GM10847 (cell line): ENCODE measurements around the gene S1PR5.

ENCODE experiments used
- POLR2A ChIP-seq: IDR thresholded peaks from 2 replicates; pipeline ENCODE4 v1.6.1; 2011; ENCODE audit not compliant: insufficient read length; ENCODE audit errors: extremely low read depth

The S1PR5 gene

DNA sequence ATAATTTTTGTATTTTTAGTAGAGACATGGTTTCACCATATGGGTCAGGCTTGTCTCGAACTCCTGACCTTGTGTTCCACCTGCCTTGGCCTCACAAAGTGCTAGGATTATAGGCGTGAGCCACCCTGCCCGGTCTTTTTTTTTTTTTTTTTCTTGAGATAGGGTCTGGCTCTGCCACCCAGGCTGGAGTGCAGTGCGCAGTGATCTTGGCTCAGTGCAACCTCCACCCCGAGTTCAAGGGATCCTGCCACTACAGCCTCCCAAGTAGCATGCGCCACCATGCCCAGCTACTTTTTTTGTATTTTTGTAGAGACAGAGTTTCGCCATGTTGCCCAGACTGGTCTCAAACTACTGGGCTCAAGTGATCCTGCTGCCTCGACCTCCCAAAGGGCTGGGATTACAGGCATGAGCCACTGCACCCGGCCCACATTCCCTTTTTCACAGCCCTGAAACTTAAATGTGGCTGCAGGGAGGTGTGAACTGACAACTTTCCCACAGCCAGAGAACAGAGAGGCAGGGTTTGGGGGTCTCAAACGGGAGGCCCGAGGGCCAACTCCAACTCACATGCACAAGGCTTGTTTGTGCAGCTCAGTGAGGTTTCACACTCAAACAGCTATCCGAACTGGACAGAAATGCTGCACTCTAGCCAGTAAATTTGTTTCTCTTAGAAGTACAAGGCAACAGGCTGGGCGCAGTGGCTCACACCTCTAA is 4.4 kb upstream of the S1PR5 start:
- TF ChIP-seq POLR2A, result no peak

DNA sequence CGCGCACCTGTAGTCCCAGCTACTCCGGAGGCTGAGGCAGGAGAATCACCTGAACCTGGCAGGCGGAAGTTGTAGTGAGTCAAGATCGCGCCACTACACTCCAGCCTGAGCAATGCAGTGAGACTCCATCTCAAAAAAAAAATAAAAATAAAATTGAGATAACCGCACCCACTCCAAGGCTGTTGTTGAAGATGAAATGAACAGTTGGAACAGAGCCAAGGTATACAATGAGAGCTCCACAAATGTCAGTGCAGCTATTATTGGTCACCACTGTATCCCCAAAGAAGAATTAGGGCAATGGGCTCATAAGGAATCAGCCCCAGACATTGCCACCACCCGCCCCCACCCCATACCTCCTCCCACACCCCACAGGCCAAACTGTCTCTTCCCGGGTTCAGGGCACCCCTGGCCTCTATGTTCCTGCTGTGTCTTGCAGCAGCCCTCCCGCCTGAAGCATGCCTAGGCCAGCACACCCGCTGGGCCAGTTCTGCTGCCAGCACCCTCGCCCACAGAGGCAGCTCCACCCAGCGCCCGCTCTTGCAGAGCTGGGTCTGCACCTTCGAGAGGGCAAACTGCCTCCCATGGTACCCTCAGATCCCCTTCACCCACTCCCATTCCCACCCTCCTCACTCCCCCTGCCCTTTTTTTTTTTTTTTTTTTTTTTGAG is 3.5 kb upstream of the S1PR5 start:
- no peak for TF ChIP-seq POLR2A

DNA sequence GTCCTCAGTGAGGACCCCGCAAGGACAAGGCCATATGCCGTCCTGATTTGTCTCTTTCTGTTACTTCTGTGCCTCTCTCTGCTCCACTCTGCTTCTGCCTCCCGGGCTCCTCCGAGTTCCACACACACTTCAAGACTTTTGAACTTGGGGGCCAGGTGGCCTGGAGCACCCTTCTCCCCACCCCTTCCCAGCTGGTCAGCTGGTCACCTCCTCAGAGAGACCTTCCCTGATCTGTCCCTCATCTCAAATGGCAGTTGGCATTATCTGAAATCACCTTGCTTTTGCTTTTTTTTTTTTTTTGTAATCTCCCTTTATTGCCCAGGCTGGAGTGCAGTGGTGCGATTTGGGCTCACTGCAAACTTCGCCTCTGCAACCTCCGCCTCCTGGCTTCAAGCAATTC is 2.2 kb upstream of the S1PR5 start:
- TF ChIP-seq POLR2A, result no peak

GRCh38 chr19:10518444-10519361 is 1.5 kb upstream of the S1PR5 start:
- no peak for TF ChIP-seq POLR2A

DNA sequence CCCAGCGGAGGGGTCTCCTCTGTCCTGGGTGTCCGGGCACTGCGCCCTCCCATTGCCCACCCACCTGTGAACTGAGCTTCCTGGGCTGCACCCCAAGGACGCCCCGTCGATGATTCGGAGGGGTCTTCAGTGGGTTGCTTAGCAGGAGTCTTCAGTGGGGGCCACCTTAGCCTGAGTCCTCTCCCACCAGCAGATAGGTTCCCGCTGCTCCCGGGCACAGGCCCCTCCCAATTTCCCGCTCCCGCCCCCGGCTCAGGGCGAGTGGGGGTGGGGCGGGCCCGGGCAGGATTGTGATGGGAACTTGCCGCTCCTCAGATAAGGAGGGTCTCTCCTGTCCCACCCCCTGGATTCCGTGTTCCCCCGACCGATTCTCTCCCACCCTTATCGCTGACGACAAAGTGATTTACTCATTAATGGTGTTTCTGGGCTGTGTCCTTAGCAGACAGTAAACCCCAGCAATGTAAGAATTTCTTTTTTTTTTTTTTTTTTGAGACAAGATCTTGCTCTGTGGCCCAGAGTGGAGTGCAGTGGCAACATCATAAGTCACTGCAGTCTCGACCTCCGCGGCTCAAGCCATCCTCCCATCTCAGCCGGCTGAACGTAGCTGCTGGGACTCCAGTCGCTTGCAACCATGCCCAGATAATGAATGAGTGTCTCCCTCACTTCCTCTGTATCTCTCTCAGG is 655 bp upstream of the S1PR5 start:
- TF ChIP-seq POLR2A, result no peak

DNA sequence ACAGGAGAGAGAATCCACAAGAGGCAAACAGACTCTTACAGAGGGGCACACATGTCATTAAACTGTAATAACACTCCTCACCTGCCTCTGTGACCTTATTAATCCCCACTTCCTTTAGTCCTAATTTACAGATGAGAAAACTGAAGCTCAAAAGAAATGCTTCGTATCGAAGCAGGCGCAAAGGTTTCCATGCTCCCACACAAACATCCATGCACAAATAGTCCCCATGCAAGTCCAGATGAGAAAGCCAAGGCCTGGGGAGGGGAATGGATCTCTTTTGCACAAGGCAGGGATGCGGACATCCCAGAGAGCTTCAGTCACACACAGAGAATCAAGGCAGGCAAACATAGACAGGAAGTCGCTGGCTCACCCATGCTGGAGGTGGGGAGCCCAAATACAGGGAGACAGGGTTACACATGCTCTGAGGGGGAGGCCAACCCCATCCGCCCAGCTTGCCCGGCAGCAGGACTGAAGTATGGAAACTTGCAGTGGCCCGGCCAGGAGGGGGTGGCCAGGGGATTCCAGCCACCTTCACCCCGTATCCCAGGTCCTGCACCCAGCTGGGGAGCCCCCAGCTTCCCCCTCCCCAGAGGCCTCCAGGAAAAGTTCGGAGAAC is 468 bp downstream of the S1PR5 start:
- TF ChIP-seq POLR2A, result no peak

- no peak for TF ChIP-seq POLR2A
Measured at GRCh38 chr19:10516064-10516385, 1.2 kb downstream of the S1PR5 start.

GRCh38 chr19:10514211-10515145 is 2.8 kb downstream of the S1PR5 start:
- no peak for TF ChIP-seq POLR2A

DNA sequence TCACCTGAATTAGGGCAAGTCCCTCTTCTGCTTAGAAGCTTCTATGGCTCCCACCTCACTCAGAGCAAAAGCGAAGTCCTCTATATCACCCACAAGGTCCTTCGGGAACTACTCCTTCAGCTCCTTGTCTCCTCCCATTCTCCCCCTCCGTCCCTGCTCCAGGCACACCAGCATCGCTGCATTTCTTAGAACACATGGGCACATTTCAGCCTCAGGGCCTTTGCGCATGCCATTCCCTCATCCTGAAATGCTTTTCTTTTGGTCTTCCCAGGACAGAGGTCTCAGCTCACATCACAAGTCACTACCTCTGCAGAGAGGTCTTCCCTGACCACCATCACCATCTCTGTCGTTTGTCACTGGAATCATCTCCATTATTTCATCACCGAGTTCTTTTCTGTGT is 4.0 kb downstream of the S1PR5 start:
- no peak for TF ChIP-seq POLR2A

DNA sequence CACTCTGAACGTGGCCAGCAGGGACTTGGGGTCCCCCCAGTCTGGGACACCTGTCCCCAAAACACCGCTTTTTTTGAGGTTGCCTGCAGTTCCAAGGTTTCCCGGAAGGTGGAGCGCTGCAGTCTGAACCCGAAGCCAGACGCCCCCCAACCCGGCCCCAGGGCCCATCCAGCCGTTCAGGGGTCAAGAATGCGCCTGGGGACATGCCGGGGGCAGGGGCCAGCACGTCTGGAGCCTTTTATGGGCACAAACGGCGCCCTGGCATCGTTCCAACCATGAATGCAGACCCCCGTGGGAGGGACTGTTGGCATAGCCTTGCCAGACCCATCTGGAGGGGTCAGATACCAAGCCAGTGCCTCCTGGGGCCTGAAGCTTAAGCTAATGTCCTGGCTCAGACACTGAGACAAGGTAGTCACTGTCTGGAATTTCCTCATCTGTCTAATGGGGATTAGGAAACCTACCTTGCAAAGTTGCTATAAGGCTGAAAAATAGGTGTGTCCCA is 6.9 kb downstream of the S1PR5 start:
- no peak for TF ChIP-seq POLR2A

- no peak for TF ChIP-seq POLR2A
Measured at GRCh38 chr19:10508707-10509106, 8.5 kb downstream of the S1PR5 start.

- no peak for TF ChIP-seq POLR2A
Measured at GRCh38 chr19:10508036-10508435, 9.2 kb downstream of the S1PR5 start.

GRCh38 chr19:10505583-10506229 is 11.5 kb downstream of the S1PR5 start:
- no peak for TF ChIP-seq POLR2A

DNA sequence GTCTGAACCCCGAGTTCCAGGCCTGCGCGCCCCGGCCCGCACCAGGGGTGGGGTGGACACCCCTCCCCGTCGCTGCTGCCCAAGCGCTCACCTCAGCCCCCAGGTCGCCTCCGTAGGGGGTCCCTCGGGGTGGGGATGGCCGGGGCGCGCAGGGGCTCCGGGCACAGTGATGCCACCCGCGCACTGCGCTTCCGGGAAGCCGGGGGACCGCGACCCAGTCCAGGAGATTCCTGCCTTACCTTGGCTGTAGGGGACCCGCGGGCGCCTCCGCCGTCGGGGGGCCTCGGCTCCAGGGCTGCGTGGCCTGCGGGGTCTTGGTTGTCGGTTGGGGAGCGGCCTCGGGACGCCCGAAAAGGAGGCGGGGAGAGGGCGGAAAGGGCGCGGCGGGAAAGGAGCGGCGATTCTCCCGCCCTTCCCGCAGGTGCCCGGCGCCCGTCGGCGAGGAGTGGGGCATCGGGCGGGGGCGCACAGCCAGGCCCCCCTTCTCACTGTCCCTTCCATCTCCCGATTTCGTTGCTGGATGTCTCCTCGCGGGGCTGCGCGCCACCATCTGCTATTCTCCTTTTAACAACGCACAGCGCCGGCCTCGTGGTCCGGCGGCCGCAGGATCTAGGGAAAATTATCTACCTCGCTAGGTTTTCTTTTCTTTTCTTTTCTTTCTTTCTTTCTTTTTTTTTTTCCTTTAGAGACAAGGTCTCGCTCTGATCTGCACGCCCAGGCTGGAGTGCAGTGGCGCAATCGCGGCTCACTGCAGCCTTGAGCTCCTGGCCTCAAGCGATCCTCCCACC is 14.1 kb downstream of the S1PR5 start, which contains the start of gene KEAP1:
KEAP1 (minus strand) TSS at position 355 of the 788 bp plus-strand sequence. CDS start 3,323 bp downstream, outside the sequence.
- no peak for TF ChIP-seq POLR2A
